ENCODE data around the gene TLR9. TPM values are rescaled to one million over a fixed set of nuclear protein-coding genes. Genes with fewer than 3 reads are reported as not detected.

Gene TLR9
- total and polyA plus RNA-seq, 8 donors = 0.21 to 1.5 (median 0.41) TPM; not detected in 1

DNA sequence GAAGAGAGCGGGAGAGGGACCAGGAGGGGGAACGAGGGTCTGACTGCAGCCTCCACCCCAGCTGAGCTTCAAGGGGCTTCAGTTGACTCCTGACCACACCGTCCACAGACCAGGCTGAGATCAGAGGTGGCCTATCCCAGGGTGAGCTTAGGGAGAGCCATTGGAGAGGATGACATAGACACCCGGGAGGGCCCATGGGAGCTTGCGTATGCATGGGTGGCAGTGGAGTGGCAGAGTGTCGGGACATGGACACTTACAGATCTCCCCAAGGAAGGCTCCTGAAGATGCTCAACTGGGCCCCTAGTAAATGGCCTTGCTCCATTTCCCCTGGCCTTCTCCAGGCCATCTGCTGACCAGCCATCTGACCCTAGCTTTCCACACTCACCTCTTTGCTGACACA lies 40.1 kb downstream of the TLR9 start:
- intact Hi-C loops (cut with DNase I) = no loop called here
- peaks cover 7 to 29% of the 10 kb centered on the region in 2 donors for H3K4me1 ChIP-seq
- H3K27ac ChIP-seq = no peak overlapping the region
- H3K27me3 ChIP-seq = no peaks in the 10 kb centered on the region
- H3K9me3 ChIP-seq = no peaks in the 10 kb centered on the region
- no peak for DNase-seq
- no peaks in the 10 kb centered on the region for H3K36me3 ChIP-seq
- no peak for ATAC-seq
- TF ChIP-seq, protein P1, sequence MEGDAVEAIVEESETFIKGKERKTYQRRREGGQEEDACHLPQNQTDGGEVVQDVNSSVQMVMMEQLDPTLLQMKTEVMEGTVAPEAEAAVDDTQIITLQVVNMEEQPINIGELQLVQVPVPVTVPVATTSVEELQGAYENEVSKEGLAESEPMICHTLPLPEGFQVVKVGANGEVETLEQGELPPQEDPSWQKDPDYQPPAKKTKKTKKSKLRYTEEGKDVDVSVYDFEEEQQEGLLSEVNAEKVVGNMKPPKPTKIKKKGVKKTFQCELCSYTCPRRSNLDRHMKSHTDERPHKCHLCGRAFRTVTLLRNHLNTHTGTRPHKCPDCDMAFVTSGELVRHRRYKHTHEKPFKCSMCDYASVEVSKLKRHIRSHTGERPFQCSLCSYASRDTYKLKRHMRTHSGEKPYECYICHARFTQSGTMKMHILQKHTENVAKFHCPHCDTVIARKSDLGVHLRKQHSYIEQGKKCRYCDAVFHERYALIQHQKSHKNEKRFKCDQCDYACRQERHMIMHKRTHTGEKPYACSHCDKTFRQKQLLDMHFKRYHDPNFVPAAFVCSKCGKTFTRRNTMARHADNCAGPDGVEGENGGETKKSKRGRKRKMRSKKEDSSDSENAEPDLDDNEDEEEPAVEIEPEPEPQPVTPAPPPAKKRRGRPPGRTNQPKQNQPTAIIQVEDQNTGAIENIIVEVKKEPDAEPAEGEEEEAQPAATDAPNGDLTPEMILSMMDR (IDR thresholded peaks at IDR 0.05) = no peak
- no peak overlapping the region for H3K4me3 ChIP-seq

- TF ChIP-seq, protein P1 (IDR thresholded peaks at IDR 0.05) = no peak
- no peak overlapping the region for H3K4me3 ChIP-seq
- no peaks in the 10 kb centered on the region for H3K36me3 ChIP-seq
- DNase-seq (peak in 1 of 4 donors; percentile 19), ATAC-seq (no peak)
- intact Hi-C loops (cut with DNase I) = no loop called here
- H3K27me3 ChIP-seq = no peaks in the 10 kb centered on the region
- H3K27ac ChIP-seq = no peak overlapping the region
- peaks cover 2 to 23% of the 10 kb centered on the region in 2 donors for H3K4me1 ChIP-seq
- no peaks in the 10 kb centered on the region for H3K9me3 ChIP-seq
Observed at GRCh38 chr3:52184690-52185089, 40.8 kb downstream of the TLR9 start.

- no peak overlapping the region for H3K27ac ChIP-seq
- H3K27me3 ChIP-seq = no peaks in the 10 kb centered on the region
- TF ChIP-seq, protein P1 (IDR thresholded peaks at IDR 0.05) = no peak
- H3K36me3 ChIP-seq = no peaks in the 10 kb centered on the region
- no peak overlapping the region for H3K4me3 ChIP-seq
- intact Hi-C loops (cut with DNase I) = no loop called here
- ATAC-seq (no peak), DNase-seq (peak in 1 of 4 donors; percentile 19)
- no peaks in the 10 kb centered on the region for H3K9me3 ChIP-seq
- peaks cover 0 to 15% of the 10 kb centered on the region in 2 donors for H3K4me1 ChIP-seq
Observed at GRCh38 chr3:52183786-52184445, 41.5 kb downstream of the TLR9 start.

DNA sequence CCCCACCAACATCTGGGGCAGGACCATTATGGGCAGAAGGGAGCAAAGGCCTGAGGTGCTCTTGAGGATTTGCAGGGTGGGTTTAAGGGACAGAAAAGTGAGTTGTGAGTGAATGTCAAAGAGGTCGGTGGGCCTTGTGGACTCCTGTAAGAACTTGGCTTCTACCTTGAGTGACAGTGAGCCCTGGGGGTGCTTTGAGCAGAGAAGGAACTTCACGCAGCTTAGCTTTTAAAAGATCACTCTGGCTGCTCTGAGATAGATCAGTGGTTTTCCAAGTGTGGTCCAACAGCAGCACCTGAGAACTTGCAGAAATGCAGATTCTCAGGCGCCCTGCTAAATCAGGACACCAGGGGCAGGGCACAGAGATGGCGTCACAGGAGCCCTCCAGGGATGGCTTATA lies 42.8 kb downstream of the TLR9 start:
- ATAC-seq (no peak), DNase-seq (peak in 1 of 4 donors; percentile 9)
- Histone ChIP-seq H3K4me3 (no peak overlapping the region), H3K27ac (no peak overlapping the region), H3K27me3 (no peaks in the 10 kb centered on the region), H3K36me3 (no peaks in the 10 kb centered on the region), H3K9me3 (no peaks in the 10 kb centered on the region), H3K4me1 (peaks cover 0 to 6% of the 10 kb centered on the region in 2 donors)
- intact Hi-C loops (cut with DNase I) = no loop called here
- TF ChIP-seq, protein P1 (IDR thresholded peaks at IDR 0.05) = no peak

GRCh38 chr3:52182196-52182595 lies 43.2 kb downstream of the TLR9 start:
- no peak overlapping the region for H3K27ac ChIP-seq
- no peaks in the 10 kb centered on the region for H3K27me3 ChIP-seq
- H3K9me3 ChIP-seq = no peaks in the 10 kb centered on the region
- TF ChIP-seq, protein P1 (IDR thresholded peaks at IDR 0.05) = no peak
- DNase-seq = no peak
- no peak overlapping the region for H3K4me3 ChIP-seq
- no peaks in the 10 kb centered on the region for H3K36me3 ChIP-seq
- H3K4me1 ChIP-seq = peaks cover under 1 to 6% of the 10 kb centered on the region in 2 donors
- intact Hi-C loops (cut with DNase I) = no loop called here
- ATAC-seq = no peak
